Measurements from ENCODE around the gene NCAPH2.

GRCh38 chr22:50556703-50557102 is 48.7 kb downstream of the NCAPH2 start:
- TF ChIP-seq CTCF (IDR thresholded peaks at IDR 0.05) (no peak), POLR2A (IDR thresholded peaks at IDR 0.05) (no peak), POLR2AphosphoS5 (IDR thresholded peaks at IDR 0.05) (no peak)
